PC-3 (cell line): ENCODE measurements around the gene UBA3. TPM values are rescaled to one million over a fixed set of nuclear protein-coding genes. Genes with fewer than 3 reads are reported as not detected.

Experiments
- ATAC-seq: fragments of 200-7000 bp; cut with Tn5 transposase; 2 replicates; pipeline ENCODE4 v1.9.1; 2020; ENCODE audit warnings: mild to moderate bottlenecking, moderate library complexity
- BruUV-seq: library from RNA; stranded (reverse); fragments of 400-500 nt; replicated peaks from 2 replicates; lab custom pipeline; 2021; lab: Mats Ljungman, UMichigan
- CTCF ChIA-PET: fragments of 300-600 bp; sonication (Branson Sonifier 250); formaldehyde crosslinking; loops from one replicate; lab custom pipeline; 2022; ENCODE audit warnings: antibody characterized with exemption; lab: Charles Lee
- POLR2A ChIA-PET: fragments of 300-600 bp; sonication (Branson Sonifier 250); formaldehyde crosslinking; loops from one replicate; lab custom pipeline; 2022; ENCODE audit warnings: antibody characterized with exemption; ENCODE audit not compliant: unreplicated experiment; lab: Charles Lee
- DNase-seq: peaks from one replicate; pipeline ENCODE4 v3.0.0-alpha.2; 2015
- H2AFZ ChIP-seq: fragments of 300-600 bp; sonication (generic); 2 replicates; pipeline ENCODE4 v1.6.0; 2016; ENCODE audit warnings: antibody characterized with exemption, low read length
- H3F3A ChIP-seq: fragments of 300-600 bp; sonication (generic); one replicate; pipeline ENCODE4 v1.6.0; 2017; ENCODE audit warnings: antibody characterized with exemption, low read length, control low read depth, mild to moderate bottlenecking; ENCODE audit not compliant: unreplicated experiment
- H3K27ac ChIP-seq: fragments of 300-600 bp; sonication (generic); 2 replicates; pipeline ENCODE4 v1.5.1; 2016; ENCODE audit warnings: mild to moderate bottlenecking, low read length
- H3K27me3 ChIP-seq: fragments of 300-600 bp; sonication (generic); 2 replicates; pipeline ENCODE4 v1.6.1; 2016; ENCODE audit warnings: low read length, mixed read lengths
- H3K36me3 ChIP-seq: fragments of 300-600 bp; sonication (generic); 2 replicates; pipeline ENCODE4 v1.6.1; 2016; ENCODE audit warnings: low read depth, mixed run types, low read length, mixed read lengths
- H3K4me1 ChIP-seq: fragments of 300-600 bp; sonication (generic); 2 replicates; pipeline ENCODE4 v1.5.1; 2016; ENCODE audit warnings: low read length; ENCODE audit not compliant: insufficient read depth
- H3K4me2 ChIP-seq: fragments of 300-600 bp; sonication (generic); 2 replicates; pipeline ENCODE4 v1.6.0; 2016; ENCODE audit warnings: low read length
- H3K4me3 ChIP-seq: fragments of 300-600 bp; sonication (generic); 2 replicates; pipeline ENCODE4 v1.5.1; 2016; ENCODE audit warnings: mild to moderate bottlenecking, low read length, mixed read lengths
- H3K79me2 ChIP-seq: fragments of 300-600 bp; sonication (generic); 2 replicates; pipeline ENCODE4 v1.6.1; 2017; ENCODE audit warnings: low read length, mixed read lengths
- H3K9ac ChIP-seq: fragments of 300-600 bp; sonication (generic); 2 replicates; pipeline ENCODE4 v1.6.0; 2016; ENCODE audit warnings: mild to moderate bottlenecking, low read length
- H3K9me2 ChIP-seq: fragments of 300-600 bp; sonication (generic); replicated peaks from 2 replicates; pipeline ENCODE4 v1.6.1; 2016; ENCODE audit warnings: mixed run types, low read length, mixed read lengths
- H3K9me3 ChIP-seq: fragments of 300-600 bp; sonication (generic); 2 replicates; pipeline ENCODE4 v1.6.1; 2016; ENCODE audit warnings: low read length, mixed read lengths
- H4K20me1 ChIP-seq: fragments of 300-600 bp; sonication (generic); 2 replicates; pipeline ENCODE4 v1.6.1; 2016; ENCODE audit warnings: low read length, mixed read lengths
- EZH2 ChIP-seq: fragments of 300-600 bp; sonication (generic); IDR thresholded peaks from one replicate; pipeline ENCODE4 v1.6.1; 2017; ENCODE audit warnings: antibody characterized with exemption, mild to moderate bottlenecking, low read length; ENCODE audit not compliant: unreplicated experiment
- EZH2phosphoT487 ChIP-seq: fragments of 300-600 bp; sonication (generic); IDR thresholded peaks from 2 replicates; pipeline ENCODE4 v1.6.1; 2018; ENCODE audit warnings: mild to moderate bottlenecking, antibody characterized with exemption, low read length, borderline replicate concordance
- intact Hi-C: fragments of 100-400 bp; cut with micrococcal nuclease; formaldehyde crosslinking; loops from 2 replicates; pipeline ENCODE4 v1.9.0; 2023
- total RNA-seq: library from RNA; depleted of rRNA; stranded (reverse); fragments of >200 nt; gene quantifications from 2 replicates; pipeline ENCODE4 v1.2.3, GENCODE V29; 2014
- TF ChIP-seq, protein P1 (sequence below): fragments of 300-600 bp; sonication (generic); conservative IDR thresholded peaks from 2 replicates; pipeline ENCODE4 v1.5.1; 2017; ENCODE audit warnings: antibody characterized with exemption, low read depth, mild to moderate bottlenecking, low read length

Gene UBA3
- total RNA-seq, 1 experiment from 2014 or later: 27.5 TPM

DNA sequence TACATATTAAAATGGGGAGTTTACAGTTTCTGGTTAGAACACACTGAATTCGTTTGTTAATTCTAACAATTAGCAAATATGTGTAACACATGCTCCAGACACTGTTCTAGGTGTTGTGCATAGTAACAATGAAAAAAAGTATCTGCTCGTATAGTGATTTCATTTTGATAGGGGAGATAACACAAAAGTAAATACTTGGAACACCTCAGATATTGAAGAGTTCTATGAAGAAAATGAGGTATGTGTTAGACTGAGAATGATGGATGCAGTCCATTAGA lies 21.3 kb downstream of the UBA3 start:
- Histone ChIP-seq H3K36me3 (peaks cover 3% of the 10 kb centered on the region; the same call in 1 of the 2 replicates), H3K27me3 (no peaks in the 10 kb centered on the region), H4K20me1 (no peaks in the 10 kb centered on the region), H3K9me3 (no peaks in the 10 kb centered on the region), H3K4me3 (no peak overlapping the region), H3F3A (no peaks in the 10 kb centered on the region), H3K4me2 (no peak overlapping the region), H2AFZ (no peak overlapping the region), H3K4me1 (no peaks in the 10 kb centered on the region), H3K27ac (no peak overlapping the region), H3K79me2 (no peaks in the 10 kb centered on the region), H3K9ac (no peak overlapping the region), H3K9me2 (no peaks in the 10 kb centered on the region)
- no TSS peak for BruUV-seq
- DNase-seq (no peak), ATAC-seq (no peak)
- intact Hi-C loops: no loop called here
- TF ChIP-seq EZH2phosphoT487: no peak
- TF ChIP-seq, protein P1, sequence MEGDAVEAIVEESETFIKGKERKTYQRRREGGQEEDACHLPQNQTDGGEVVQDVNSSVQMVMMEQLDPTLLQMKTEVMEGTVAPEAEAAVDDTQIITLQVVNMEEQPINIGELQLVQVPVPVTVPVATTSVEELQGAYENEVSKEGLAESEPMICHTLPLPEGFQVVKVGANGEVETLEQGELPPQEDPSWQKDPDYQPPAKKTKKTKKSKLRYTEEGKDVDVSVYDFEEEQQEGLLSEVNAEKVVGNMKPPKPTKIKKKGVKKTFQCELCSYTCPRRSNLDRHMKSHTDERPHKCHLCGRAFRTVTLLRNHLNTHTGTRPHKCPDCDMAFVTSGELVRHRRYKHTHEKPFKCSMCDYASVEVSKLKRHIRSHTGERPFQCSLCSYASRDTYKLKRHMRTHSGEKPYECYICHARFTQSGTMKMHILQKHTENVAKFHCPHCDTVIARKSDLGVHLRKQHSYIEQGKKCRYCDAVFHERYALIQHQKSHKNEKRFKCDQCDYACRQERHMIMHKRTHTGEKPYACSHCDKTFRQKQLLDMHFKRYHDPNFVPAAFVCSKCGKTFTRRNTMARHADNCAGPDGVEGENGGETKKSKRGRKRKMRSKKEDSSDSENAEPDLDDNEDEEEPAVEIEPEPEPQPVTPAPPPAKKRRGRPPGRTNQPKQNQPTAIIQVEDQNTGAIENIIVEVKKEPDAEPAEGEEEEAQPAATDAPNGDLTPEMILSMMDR: no peak
- no peak for TF ChIP-seq EZH2
- ChIA-PET POLR2A (no interaction called here), CTCF (no interaction called here)

DNA sequence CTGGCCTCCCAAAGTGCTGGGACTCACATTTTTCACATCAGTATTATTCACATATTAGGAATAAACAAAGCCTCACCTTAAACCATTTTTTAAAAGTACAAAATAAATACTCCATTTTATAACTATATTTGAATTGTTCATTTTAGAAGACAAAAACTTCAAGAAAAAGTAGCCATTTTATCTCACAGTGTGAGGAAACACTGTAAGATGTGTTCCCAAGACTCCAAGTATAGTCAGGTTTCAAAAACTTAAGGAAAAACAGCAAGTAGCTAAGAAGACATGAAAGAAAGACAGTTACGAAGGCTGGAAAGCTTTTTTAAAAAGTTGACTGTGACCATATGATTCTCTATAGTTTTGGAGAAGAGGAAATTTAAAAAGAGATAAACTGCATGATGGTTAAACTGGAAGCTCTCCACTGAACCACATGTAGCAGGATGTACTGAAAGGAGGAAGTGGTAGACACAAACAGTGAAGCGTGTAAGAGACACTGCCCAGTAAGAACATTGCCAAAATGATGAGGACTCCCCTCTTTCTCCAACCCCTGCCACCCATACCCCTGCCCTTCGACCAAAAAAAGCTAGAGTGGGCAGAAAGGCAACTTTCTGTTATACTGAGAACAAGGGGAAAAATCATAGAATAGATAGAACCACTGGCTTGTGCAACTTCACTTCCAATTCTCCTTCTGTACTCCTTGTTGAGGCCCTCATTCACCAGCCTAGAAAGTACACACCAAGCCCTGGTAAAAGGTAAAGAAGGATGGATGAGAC lies 21.8 kb downstream of the UBA3 start:
- no peaks in the 10 kb centered on the region for H3K9me2 ChIP-seq
- H3K79me2 ChIP-seq: no peaks in the 10 kb centered on the region
- BruUV-seq: no TSS peak
- POLR2A ChIA-PET: no interaction called here
- no peaks in the 10 kb centered on the region for H3K9me3 ChIP-seq
- H3K4me3 ChIP-seq: no peak overlapping the region
- no peaks in the 10 kb centered on the region for H4K20me1 ChIP-seq
- H3K27ac ChIP-seq: no peak overlapping the region
- H3K4me2 ChIP-seq: no peak overlapping the region
- H3F3A ChIP-seq: no peaks in the 10 kb centered on the region
- H3K27me3 ChIP-seq: no peaks in the 10 kb centered on the region
- no peak for TF ChIP-seq EZH2phosphoT487
- no peak for TF ChIP-seq EZH2
- TF ChIP-seq, protein P1: no peak
- H3K9ac ChIP-seq: no peak overlapping the region
- peaks cover 3% of the 10 kb centered on the region; the same call in 1 of the 2 replicates for H3K36me3 ChIP-seq
- no peak for DNase-seq
- no peak overlapping the region for H2AFZ ChIP-seq
- ATAC-seq: no peak
- CTCF ChIA-PET: no interaction called here
- intact Hi-C loops: no loop called here
- H3K4me1 ChIP-seq: no peaks in the 10 kb centered on the region

GRCh38 chr3:69052472-69052898 lies 27.7 kb downstream of the UBA3 start:
- Histone ChIP-seq H3F3A (no peaks in the 10 kb centered on the region), H2AFZ (peak overlapping the region; percentile 75)
- TSS peak; percentile 87 for BruUV-seq

More at GRCh38 chr3:69052472-69052898, 27.7 kb downstream of the UBA3 start:
- Histone ChIP-seq H3K4me3 (peak overlapping the region; percentile 89), H3K4me1 (0 out of 2 replicates have a peak, but pooled peaks cover 5% of the 10 kb centered on the region), H3K4me2 (peak overlapping the region; percentile 91), H3K9ac (peak overlapping the region; percentile 92), H3K9me2 (no peaks in the 10 kb centered on the region), H3K79me2 (peaks cover 34% of the 10 kb centered on the region), H3K9me3 (no peaks in the 10 kb centered on the region), H4K20me1 (no peaks in the 10 kb centered on the region), H3K36me3 (no peaks in the 10 kb centered on the region), H3K27me3 (no peaks in the 10 kb centered on the region), H3K27ac (peak overlapping the region; percentile 62)
- intact Hi-C loops: loop anchor here (5.0 kb wide), 1 partner anchor 35 kb away; no protein-coding TSS in a partner anchor
- ChIA-PET CTCF (no interaction called here), POLR2A (interaction anchor here (0.7 to 0.8 kb wide), 2 partner anchors 32 to 122 kb away, joined by 4 to 6 read pairs; partner anchors contain the start of gene ARL6IP5)
- no peak for DNase-seq
- TF ChIP-seq, protein P1: no peak
- no peak for TF ChIP-seq EZH2
- no peak for TF ChIP-seq EZH2phosphoT487
- ATAC-seq: peak; percentile 6; the same call in 1 of the 2 replicates
